H1 (cell line): ENCODE results near the gene HIVEP3. TPM values are rescaled to one million over a fixed set of nuclear protein-coding genes. Genes with fewer than 3 reads are reported as not detected.

Experiments used
- TCF12 ChIP-seq: IDR thresholded peaks from 2 replicates; pipeline ENCODE4 v1.6.1; 2011; ENCODE audit warnings: low read depth, mild to moderate bottlenecking, low read length
- polyA plus RNA-seq, 7 experiments: library from polyadenylated mRNA; depleted of rRNA in 3 of 7; stranded (reverse) in 5 of 7; unstranded in 2 of 7; fragments of >200 nt in 5 of 7; fragments of 200-250 nt in 2 of 7; gene quantifications; 1 replicate in 5 of 7; 2 replicates in 1 of 7; 4 replicates in 1 of 7; pipeline versions ENCODE4 v1.2.1 to v1.2.3, GENCODE V29; 2011 to 2013; ENCODE audit warnings: missing spikeins in 2 of 7, mixed read lengths in 2 of 7
- total RNA-seq: library from RNA; stranded (reverse); fragmentation: NEBNext Ultra II Directional; extraction: Animal tissue kit (Norgen Biotek cat#: 25700); gene quantifications from 2 replicates; pipeline ENCODE4 v1.2.1, GENCODE V29; 2021

HIVEP3 gene
- total and polyA plus RNA-seq, 2 of the 8 experiments (the other 6 are each of a cell fraction or from before 2014, with no cell fraction given), result 0.24 to 0.69 TPM

DNA sequence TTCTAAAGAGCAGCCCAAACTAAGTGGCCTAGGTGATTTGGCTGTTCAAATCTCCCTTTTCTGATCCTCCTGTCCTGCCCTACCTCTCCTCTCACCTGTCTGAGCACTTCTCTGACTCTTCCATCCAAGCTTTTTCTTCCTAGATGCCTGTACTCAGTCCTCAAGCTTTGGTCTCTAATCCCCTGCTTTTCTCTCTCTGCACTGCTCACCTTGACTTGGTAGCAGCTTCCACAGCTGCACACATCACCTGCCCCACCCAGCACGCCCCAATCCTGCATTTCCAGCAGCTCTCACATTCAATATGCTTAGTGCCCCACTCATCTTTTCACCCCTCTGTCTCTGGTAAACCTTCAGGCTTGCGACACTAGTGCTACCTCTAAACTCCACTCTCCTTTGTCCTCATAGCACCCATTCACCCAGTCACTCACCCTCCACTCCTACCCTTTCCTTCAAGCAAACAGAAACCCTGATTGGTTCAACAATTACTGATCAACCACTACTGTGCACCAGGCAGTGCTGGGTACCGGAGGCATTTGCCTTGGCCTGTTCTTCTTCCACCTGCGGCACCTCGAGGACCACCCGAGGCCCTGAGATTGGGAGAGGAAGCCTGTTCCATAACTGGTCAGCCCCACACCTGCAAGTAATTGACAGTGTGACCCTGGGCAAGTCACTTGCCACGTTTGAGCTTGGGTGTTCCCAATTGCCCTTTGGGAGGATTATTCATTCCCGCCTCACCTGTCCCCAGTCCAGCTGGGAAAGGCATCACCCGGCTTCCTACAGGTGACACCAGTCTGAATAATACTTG is 298.2 kb downstream of the HIVEP3 start (continued):
- TF ChIP-seq TCF12, result no peak
